PC-3 (cell line): ENCODE data around the gene ARHGAP12.

ENCODE experiments used
- EZH2 ChIP-seq: fragments of 300-600 bp; sonication (generic); IDR thresholded peaks from one replicate; pipeline ENCODE4 v1.6.1; 2017; ENCODE audit warnings: antibody characterized with exemption, mild to moderate bottlenecking, low read length; ENCODE audit not compliant: unreplicated experiment
- EZH2phosphoT487 ChIP-seq: fragments of 300-600 bp; sonication (generic); IDR thresholded peaks from 2 replicates; pipeline ENCODE4 v1.6.1; 2018; ENCODE audit warnings: mild to moderate bottlenecking, antibody characterized with exemption, low read length, borderline replicate concordance
- TF ChIP-seq, protein P1 (sequence below): fragments of 300-600 bp; sonication (generic); conservative IDR thresholded peaks from 2 replicates; pipeline ENCODE4 v1.5.1; 2017; ENCODE audit warnings: antibody characterized with exemption, low read depth, mild to moderate bottlenecking, low read length

DNA sequence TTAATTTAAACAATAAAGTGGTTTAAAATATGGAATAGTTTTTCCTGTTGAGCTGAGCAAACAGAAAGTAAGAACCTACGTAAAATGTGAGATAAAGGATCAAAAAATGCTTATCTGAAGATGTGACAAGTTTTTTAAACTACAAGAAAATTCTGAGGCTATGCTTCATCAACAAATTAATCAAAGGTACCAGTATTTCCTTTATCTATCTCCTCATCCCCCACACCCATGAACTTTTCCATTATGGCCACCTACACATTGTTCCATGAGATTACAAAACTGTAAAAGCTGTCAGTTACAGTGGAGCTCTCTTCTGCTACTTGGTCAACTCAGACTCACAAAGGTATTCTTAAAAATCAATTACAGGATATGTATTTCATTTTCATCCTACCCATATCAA, 77.4 kb downstream of the ARHGAP12 start:
- no peak for TF ChIP-seq EZH2phosphoT487
- TF ChIP-seq, protein P1, sequence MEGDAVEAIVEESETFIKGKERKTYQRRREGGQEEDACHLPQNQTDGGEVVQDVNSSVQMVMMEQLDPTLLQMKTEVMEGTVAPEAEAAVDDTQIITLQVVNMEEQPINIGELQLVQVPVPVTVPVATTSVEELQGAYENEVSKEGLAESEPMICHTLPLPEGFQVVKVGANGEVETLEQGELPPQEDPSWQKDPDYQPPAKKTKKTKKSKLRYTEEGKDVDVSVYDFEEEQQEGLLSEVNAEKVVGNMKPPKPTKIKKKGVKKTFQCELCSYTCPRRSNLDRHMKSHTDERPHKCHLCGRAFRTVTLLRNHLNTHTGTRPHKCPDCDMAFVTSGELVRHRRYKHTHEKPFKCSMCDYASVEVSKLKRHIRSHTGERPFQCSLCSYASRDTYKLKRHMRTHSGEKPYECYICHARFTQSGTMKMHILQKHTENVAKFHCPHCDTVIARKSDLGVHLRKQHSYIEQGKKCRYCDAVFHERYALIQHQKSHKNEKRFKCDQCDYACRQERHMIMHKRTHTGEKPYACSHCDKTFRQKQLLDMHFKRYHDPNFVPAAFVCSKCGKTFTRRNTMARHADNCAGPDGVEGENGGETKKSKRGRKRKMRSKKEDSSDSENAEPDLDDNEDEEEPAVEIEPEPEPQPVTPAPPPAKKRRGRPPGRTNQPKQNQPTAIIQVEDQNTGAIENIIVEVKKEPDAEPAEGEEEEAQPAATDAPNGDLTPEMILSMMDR = no peak
- no peak for TF ChIP-seq EZH2
